GM12873 (cell line): Measurements from ENCODE around the gene AASDHPPT.

ENCODE experiments used
- CTCF ChIP-seq: IDR thresholded peaks from 2 replicates; pipeline ENCODE4 v1.5.1; 2012; ENCODE audit warnings: low read depth, mild to moderate bottlenecking, moderate library complexity, low read length, control low read depth; ENCODE audit not compliant: insufficient read depth; ENCODE audit errors: missing control alignments

The AASDHPPT gene

GRCh38 chr11:106088896-106089295 lies 11.4 kb downstream of the AASDHPPT start:
- TF ChIP-seq CTCF: no peak

DNA sequence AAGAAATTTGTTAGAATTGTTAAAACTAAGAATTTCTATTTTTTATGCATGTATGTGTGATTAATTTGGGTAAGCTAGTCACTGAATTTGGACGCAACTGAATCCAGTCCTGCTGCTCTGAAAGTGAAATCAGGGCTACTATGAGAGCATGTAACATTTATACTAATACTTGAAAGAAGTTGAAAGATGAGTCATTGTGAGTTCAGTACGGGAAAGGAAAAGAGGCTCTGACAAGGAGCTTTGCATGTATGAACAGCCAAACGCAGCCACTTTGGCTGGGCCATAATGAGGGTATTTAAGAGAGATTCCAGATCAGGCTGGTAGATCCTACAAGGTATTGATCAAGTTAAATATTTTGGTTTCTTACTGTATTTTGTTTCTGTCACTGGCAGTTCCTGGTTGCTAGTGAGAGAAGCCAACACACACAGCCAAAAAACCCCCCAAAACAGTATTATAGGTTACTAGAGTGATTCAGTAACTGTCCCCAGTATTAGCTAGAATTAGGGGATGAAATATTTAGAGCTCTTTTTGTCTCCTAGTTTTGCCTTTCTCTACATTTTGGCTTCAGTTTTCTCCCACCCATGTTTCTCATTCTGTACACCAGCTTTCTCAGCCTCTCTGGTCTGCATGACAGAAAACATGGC lies 14.1 kb downstream of the AASDHPPT start:
- no peak for TF ChIP-seq CTCF

- TF ChIP-seq CTCF: no peak
These were observed 15.0 kb downstream of the AASDHPPT start for GRCh38 chr11:106092446-106092845.

DNA sequence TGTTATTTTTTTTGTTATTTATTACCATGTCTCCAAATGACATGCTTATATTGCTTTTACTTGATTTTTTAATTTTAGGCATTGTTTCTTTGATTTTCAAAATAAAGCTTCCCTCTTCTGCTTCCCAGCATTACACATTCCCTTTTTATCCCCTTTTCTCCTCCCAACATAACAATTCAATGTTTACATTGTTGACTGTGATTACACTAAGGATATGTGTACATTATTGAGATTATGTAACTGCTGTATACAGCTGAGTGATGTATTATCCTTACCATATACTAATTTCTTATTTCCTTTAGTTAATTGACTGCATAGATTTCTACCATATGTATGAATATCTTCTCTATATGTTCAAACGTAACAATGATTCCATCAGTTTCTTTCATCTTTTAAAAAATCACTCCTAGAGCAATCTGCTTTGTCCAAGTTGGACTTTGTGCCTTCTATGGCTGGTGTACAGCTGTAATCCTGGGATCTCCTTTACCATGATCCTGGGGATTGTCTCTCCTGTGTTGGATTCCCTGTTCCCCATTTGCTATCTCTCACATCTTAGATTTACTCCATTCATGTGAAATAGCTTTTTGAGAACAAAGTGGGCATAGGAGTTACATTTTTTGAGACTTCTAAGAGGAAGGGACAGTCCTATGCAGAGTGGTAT lies 21.6 kb downstream of the AASDHPPT start:
- TF ChIP-seq CTCF: no peak

DNA sequence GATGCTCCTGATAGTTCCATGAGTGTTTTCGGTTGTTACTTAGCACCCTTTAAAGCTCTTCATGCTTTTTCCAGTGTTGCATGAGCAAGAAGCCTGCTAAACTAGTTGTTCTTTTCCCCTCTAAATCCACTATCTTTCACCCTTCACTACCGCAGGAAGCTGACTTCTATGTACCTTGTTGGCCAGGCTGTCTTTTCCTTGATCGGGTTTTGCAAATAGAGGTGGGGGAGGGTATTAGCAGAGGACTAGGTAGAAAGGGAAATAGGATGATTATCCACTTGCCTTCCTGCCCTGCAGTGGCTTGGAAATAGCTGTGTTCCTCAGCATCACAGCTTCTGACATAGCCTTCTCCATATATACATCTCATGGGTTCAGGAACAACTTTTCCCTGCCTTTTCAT lies 23.9 kb downstream of the AASDHPPT start:
- TF ChIP-seq CTCF: no peak

- no peak for TF ChIP-seq CTCF
These were observed 24.4 kb downstream of the AASDHPPT start for GRCh38 chr11:106101819-106102218.

GRCh38 chr11:106105986-106106385 lies 28.5 kb downstream of the AASDHPPT start:
- TF ChIP-seq CTCF: no peak
